AG10803 (cell line): ENCODE measurements around the gene RBP3.

Source experiments
- DNase-seq: peaks from one replicate; pipeline ENCODE4 v3.0.0; 2010; ENCODE audit warnings: low read depth
- H3K4me3 ChIP-seq: 2 replicates; pipeline ENCODE4 v1.5.1; 2011; ENCODE audit warnings: mild to moderate bottlenecking, low read length, control low read depth
- TF ChIP-seq, protein P1 (sequence below): conservative IDR thresholded peaks from 2 replicates; pipeline ENCODE4 v1.5.1; 2011; ENCODE audit warnings: mild to moderate bottlenecking, low read length, control low read depth, inconsistent platforms

Gene RBP3

DNA sequence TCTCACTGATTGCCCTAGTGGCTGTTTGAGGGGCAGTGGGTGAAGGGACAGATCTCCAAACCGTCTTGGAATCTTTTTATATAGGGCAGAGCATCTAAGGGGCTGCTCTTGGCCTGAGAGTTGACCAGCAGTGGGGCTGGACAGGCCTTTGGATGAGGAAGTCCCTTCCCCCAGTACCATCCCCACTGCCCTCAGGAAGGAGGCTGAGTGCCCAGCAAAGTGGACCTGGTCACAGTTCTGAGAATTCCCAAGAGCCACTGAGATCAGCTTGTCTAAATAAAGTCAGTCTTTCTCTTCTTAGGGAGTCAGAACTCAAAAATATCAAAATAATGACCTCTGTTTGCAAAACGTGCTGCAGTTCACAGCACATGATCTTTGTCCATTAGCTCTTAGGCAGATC, 42.6 kb upstream of the RBP3 start:
- H3K4me3 ChIP-seq = no peak overlapping the region
- DNase-seq = no peak
- TF ChIP-seq, protein P1, sequence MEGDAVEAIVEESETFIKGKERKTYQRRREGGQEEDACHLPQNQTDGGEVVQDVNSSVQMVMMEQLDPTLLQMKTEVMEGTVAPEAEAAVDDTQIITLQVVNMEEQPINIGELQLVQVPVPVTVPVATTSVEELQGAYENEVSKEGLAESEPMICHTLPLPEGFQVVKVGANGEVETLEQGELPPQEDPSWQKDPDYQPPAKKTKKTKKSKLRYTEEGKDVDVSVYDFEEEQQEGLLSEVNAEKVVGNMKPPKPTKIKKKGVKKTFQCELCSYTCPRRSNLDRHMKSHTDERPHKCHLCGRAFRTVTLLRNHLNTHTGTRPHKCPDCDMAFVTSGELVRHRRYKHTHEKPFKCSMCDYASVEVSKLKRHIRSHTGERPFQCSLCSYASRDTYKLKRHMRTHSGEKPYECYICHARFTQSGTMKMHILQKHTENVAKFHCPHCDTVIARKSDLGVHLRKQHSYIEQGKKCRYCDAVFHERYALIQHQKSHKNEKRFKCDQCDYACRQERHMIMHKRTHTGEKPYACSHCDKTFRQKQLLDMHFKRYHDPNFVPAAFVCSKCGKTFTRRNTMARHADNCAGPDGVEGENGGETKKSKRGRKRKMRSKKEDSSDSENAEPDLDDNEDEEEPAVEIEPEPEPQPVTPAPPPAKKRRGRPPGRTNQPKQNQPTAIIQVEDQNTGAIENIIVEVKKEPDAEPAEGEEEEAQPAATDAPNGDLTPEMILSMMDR = no peak

DNA sequence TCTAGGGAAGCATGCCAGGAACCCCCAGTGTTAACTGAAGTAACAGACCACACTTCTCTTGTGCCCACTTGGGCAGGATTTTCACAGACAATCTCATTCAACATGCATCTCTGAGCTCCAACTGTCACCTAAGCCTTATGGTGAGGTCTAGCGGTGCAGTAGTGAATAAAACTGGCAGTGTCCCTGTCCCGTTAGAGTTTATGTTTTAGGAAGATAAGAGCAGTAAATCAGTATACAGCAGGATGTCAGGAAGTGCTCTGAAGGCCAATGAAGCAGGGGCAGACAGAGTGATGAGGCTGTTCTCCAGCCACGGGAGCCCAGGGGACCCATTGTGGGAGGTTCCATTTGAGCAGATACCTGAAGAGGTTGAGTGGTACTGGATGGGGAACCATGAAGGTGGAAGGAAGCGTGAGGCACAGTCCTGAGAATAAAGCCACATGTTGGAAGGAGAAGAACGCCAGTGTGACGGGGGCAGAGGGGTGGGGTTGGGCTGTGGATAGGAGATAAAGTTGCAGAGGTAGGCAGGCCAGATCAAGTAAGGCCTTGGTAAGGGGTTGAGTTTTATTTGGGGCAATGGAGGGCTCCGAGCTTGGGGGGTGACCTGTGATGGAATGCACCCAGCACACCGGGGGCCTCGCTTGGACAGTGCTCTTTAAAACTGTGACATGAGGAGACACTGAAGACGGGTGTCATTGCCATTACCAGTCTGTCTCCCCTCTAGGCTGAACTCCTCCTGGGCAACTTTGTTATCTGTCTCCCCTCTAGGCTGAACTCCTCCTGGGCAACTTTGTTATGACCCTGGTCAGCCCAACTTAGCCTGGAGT, 41.6 kb upstream of the RBP3 start:
- DNase-seq = no peak
- no peak overlapping the region for H3K4me3 ChIP-seq
- TF ChIP-seq, protein P1 = no peak

DNA sequence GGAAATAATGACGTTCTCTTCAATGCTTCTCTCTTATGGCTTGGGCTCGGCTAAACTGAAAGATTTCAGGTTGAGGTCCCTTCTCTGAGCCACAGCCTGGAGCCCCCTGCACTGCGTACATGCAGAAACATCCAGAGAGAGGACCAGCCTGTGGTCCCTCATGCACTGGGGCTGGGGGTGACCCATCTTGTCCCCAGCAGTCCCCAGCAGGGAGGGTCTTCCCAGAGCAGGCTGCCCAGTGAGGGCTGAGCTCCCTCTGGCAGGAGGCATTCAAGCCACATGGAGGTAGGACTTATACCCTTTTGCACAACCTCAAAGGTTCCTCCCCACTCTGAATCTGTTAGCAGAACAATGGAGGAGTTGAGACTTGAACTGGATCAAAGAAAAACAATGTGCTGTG, 40.8 kb upstream of the RBP3 start:
- TF ChIP-seq, protein P1 = no peak
- H3K4me3 ChIP-seq = no peak overlapping the region
- DNase-seq = no peak

DNA sequence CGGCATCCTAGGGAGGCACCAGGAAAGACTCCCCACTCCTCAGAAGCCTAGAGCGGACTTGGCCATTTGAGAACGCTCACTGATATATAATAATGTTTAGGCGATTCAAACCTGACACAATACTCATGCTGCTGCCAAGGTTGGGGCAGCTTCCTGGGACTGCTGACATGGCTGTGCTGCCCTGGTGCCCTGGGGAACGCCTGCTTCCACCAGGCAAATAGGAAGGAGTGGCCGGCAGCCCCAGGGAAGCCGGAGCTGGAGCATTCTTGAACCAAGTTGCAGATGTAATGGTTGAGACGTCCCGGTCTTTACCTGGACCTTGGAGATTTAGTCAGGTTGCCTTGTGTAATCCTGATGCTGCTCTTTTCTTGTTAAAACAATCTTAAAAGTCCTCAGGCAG, 39.4 kb upstream of the RBP3 start:
- TF ChIP-seq, protein P1 = no peak
- no peak for DNase-seq
- no peak overlapping the region for H3K4me3 ChIP-seq

DNA sequence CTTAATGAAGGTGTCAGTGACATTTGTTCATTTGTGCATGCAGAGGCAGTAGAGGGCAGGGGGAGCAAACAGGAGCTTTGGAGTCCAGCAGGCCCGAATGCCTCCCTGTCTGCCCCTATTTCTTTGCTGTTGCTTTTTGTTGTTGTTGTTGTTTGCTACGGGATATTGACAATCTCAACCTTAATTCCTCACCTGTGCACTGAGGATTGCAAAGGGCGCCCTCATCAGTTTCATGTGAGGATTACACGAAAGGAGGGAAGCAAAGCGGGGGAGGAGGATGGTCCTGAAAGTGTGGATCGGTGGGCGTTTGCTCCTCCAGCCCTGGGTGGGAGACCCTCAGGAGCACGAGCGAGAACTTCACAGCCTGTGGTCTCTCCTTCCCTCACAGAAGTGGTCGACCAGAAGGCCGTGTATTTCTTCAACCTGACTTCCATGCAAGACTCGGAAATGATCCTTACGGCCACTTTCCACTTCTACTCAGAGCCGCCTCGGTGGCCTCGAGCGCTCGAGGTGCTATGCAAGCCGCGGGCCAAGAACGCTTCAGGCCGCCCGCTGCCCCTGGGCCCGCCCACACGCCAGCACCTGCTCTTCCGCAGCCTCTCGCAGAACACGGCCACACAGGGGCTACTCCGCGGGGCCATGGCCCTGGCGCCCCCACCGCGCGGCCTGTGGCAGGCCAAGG, 38.6 kb upstream of the RBP3 start:
- H3K4me3 ChIP-seq = no peak overlapping the region
- no peak for DNase-seq
- TF ChIP-seq, protein P1 = peak; percentile 35; the same call in 1 of the 2 replicates

DNA sequence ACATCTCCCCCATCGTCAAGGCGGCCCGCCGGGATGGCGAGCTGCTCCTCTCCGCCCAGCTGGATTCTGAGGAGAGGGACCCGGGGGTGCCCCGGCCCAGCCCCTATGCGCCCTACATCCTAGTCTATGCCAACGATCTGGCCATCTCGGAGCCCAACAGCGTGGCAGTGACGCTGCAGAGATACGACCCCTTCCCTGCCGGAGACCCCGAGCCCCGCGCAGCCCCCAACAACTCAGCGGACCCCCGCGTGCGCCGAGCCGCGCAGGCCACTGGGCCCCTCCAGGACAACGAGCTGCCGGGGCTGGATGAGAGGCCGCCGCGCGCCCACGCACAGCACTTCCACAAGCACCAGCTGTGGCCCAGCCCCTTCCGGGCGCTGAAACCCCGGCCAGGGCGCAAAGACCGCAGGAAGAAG, 38.1 kb upstream of the RBP3 start:
- DNase-seq = no peak
- TF ChIP-seq, protein P1 = no peak
- H3K4me3 ChIP-seq = no peak overlapping the region
